Upper lobe of right lung (tissue), 1 donor: ENCODE results near the gene DIP2A. TPM values are rescaled to one million over a fixed set of nuclear protein-coding genes. Genes with fewer than 3 reads are reported as not detected.

Experiments used
- ATAC-seq: fragments of 200-7000 bp; cut with Tn5 transposase; one replicate; pipeline ENCODE4 v1.9.1; 2020; ENCODE audit warnings: mild to moderate bottlenecking, moderate library complexity
- DNase-seq: peaks from one replicate; pipeline ENCODE4 v3.0.0-alpha.2; 2020
- H3K27ac ChIP-seq: fragments of 200-600 bp; one replicate; pipeline ENCODE4 v1.8.0; 2022
- H3K27me3 ChIP-seq: fragments of 200-600 bp; one replicate; pipeline ENCODE4 v1.8.0; 2022; ENCODE audit warnings: mild to moderate bottlenecking
- H3K36me3 ChIP-seq: fragments of 200-600 bp; one replicate; pipeline ENCODE4 v1.8.0; 2022
- H3K4me1 ChIP-seq: fragments of 200-600 bp; one replicate; pipeline ENCODE4 v1.8.0; 2022
- H3K4me3 ChIP-seq: fragments of 200-600 bp; one replicate; pipeline ENCODE4 v1.8.0; 2022; ENCODE audit warnings: mild to moderate bottlenecking
- H3K9me3 ChIP-seq: fragments of 200-600 bp; one replicate; pipeline ENCODE4 v1.8.0; 2022
- CTCF ChIP-seq: fragments of 200-600 bp; IDR thresholded peaks from one replicate; pipeline ENCODE4 v1.8.0; 2022; ENCODE audit warnings: antibody characterized with exemption
- intact Hi-C: fragments of 100-400 bp; cut with DNase I; formaldehyde crosslinking; loops from one replicate; pipeline ENCODE4 v1.11.0; 2022
- total RNA-seq: library from RNA; stranded (reverse); fragmentation: NEBNext Ultra II Directional; extraction: Animal tissue kit (Norgen Biotek cat#: 25700); gene quantifications from one replicate; pipeline ENCODE4 v1.2.1, GENCODE V29; 2021
- donor health status: DM: no; HTN: yes; CAD: no; lungs with severe emphysema.

The DIP2A gene
- total RNA-seq, 1 donor from 2014 or later = 35.6 TPM

- Histone ChIP-seq H3K27ac (no peak overlapping the region), H3K27me3 (no peaks in the 10 kb centered on the region), H3K4me1 (no peaks in the 10 kb centered on the region), H3K4me3 (no peak overlapping the region), H3K9me3 (no peaks in the 10 kb centered on the region), H3K36me3 (peaks cover 59% of the 10 kb centered on the region)
- intact Hi-C loops = no loop called here
- no peak for DNase-seq
- no peak for ATAC-seq
- TF ChIP-seq CTCF = no peak
Observed at GRCh38 chr21:46420241-46421190, 38.2 kb upstream of the DIP2A start.

- no peak for ATAC-seq
- intact Hi-C loops = no loop called here
Observed at GRCh38 chr21:46421191-46421750, 37.4 kb upstream of the DIP2A start.

GRCh38 chr21:46421756-46422555 is 36.7 kb upstream of the DIP2A start:
- H3K4me1 ChIP-seq = no peaks in the 10 kb centered on the region
- H3K36me3 ChIP-seq = peaks cover 46% of the 10 kb centered on the region
- ATAC-seq = no peak
- no peaks in the 10 kb centered on the region for H3K27me3 ChIP-seq
- H3K9me3 ChIP-seq = no peaks in the 10 kb centered on the region
- DNase-seq = no peak
- intact Hi-C loops = no loop called here
- no peak overlapping the region for H3K27ac ChIP-seq
- H3K4me3 ChIP-seq = no peak overlapping the region
- no peak for TF ChIP-seq CTCF

More at GRCh38 chr21:46421191-46421750, 37.4 kb upstream of the DIP2A start:
- peaks cover 52% of the 10 kb centered on the region for H3K36me3 ChIP-seq
- no peak for TF ChIP-seq CTCF
- H3K4me1 ChIP-seq = no peaks in the 10 kb centered on the region
- H3K9me3 ChIP-seq = no peaks in the 10 kb centered on the region
- no peaks in the 10 kb centered on the region for H3K27me3 ChIP-seq
- DNase-seq = no peak
- no peak overlapping the region for H3K4me3 ChIP-seq
- H3K27ac ChIP-seq = no peak overlapping the region

- Histone ChIP-seq H3K4me3 (no peak overlapping the region), H3K4me1 (no peaks in the 10 kb centered on the region), H3K27ac (no peak overlapping the region), H3K36me3 (peaks cover 46% of the 10 kb centered on the region), H3K9me3 (no peaks in the 10 kb centered on the region), H3K27me3 (no peaks in the 10 kb centered on the region)
- no peak for TF ChIP-seq CTCF
- DNase-seq (no peak), ATAC-seq (no peak)
- intact Hi-C loops = no loop called here
Observed at GRCh38 chr21:46422636-46423241, 36.0 kb upstream of the DIP2A start.

- Histone ChIP-seq H3K36me3 (peaks cover 37% of the 10 kb centered on the region), H3K4me1 (no peaks in the 10 kb centered on the region), H3K27me3 (no peaks in the 10 kb centered on the region), H3K9me3 (no peaks in the 10 kb centered on the region), H3K4me3 (no peak overlapping the region), H3K27ac (no peak overlapping the region)
- DNase-seq = no peak
- TF ChIP-seq CTCF = no peak
- ATAC-seq = no peak
- intact Hi-C loops = no loop called here
Observed at GRCh38 chr21:46423546-46424038, 35.1 kb upstream of the DIP2A start.
